IMR-90 (cell line): ENCODE results near the gene EDA. TPM values are rescaled to one million over a fixed set of nuclear protein-coding genes. Genes with fewer than 3 reads are reported as not detected.

Source experiments
- ATAC-seq: fragments of 200-7000 bp; cut with Tn5 transposase; 2 replicates; pipeline ENCODE4 v1.9.1; 2020; ENCODE audit warnings: low read depth, mild to moderate bottlenecking, moderate library complexity
- BruUV-seq: library from RNA; stranded (reverse); fragments of 400-500 nt; replicated peaks from 2 replicates; lab custom pipeline; 2021; lab: Mats Ljungman, UMichigan
- CTCF ChIA-PET: fragments of 300-600 bp; formaldehyde crosslinking; extraction: SDS; loops from one replicate; lab custom pipeline; 2021; ENCODE audit warnings: antibody characterized with exemption; lab: Yijun Ruan, JAX
- POLR2A ChIA-PET: fragments of 300-600 bp; sonication (Branson Sonifier 250); formaldehyde crosslinking; loops from one replicate; lab custom pipeline; 2022; ENCODE audit warnings: antibody characterized with exemption; ENCODE audit not compliant: unreplicated experiment; lab: Charles Lee
- DNase-seq: peaks from one replicate; pipeline ENCODE4 v3.0.0; 2013
- H2AFZ ChIP-seq: replicated peaks from 2 replicates; pipeline ENCODE3; 2013; ENCODE audit warnings: low read length, mild to moderate bottlenecking; ENCODE audit not compliant: poor library complexity
- H2AK5ac ChIP-seq: 2 replicates; pipeline ENCODE4 v1.6.1; 2013; ENCODE audit warnings: low read depth, low read length, inconsistent platforms
- H2AK9ac ChIP-seq: replicated peaks from 2 replicates; pipeline ENCODE3; 2013; ENCODE audit warnings: mild to moderate bottlenecking, low read depth, low read length, moderate library complexity; ENCODE audit not compliant: poor library complexity
- H2BK120ac ChIP-seq: 2 replicates; pipeline ENCODE4 v1.6.1; 2013; ENCODE audit warnings: low read depth, low read length, inconsistent platforms
- H2BK15ac ChIP-seq: 3 replicates; pipeline ENCODE4 v1.6.1; 2013; ENCODE audit warnings: low read depth, low read length, inconsistent platforms
- H2BK20ac ChIP-seq: 2 replicates; pipeline ENCODE4 v1.6.1; 2013; ENCODE audit warnings: low read depth, mild to moderate bottlenecking, inconsistent platforms, low read length, moderate library complexity
- H2BK5ac ChIP-seq: 2 replicates; pipeline ENCODE4 v1.6.1; 2013; ENCODE audit warnings: mild to moderate bottlenecking, low read depth, low read length, inconsistent platforms; ENCODE audit not compliant: poor library complexity, severe bottlenecking
- H3K14ac ChIP-seq: replicated peaks from 2 replicates; pipeline ENCODE4 v1.6.1; 2013; ENCODE audit warnings: low read depth, low read length, inconsistent platforms
- H3K18ac ChIP-seq: 2 replicates; pipeline ENCODE4 v1.6.1; 2013; ENCODE audit warnings: low read depth, low read length, control low read depth
- H3K23ac ChIP-seq: 2 replicates; pipeline ENCODE4 v1.6.1; 2013; ENCODE audit warnings: low read depth, low read length, inconsistent platforms
- H3K27ac ChIP-seq: 2 replicates; pipeline ENCODE4 v1.5.1; 2013; ENCODE audit warnings: mild to moderate bottlenecking, control low read depth, low read length; ENCODE audit not compliant: insufficient read depth
- H3K27me3 ChIP-seq: 2 replicates; pipeline ENCODE4 v1.6.1; 2013; ENCODE audit warnings: low read length; ENCODE audit not compliant: control insufficient read depth, insufficient read depth
- H3K36me3 ChIP-seq: 2 replicates; pipeline ENCODE4 v1.6.1; 2013; ENCODE audit warnings: low read length, mixed read lengths; ENCODE audit not compliant: control insufficient read depth, insufficient read depth
- H3K4ac ChIP-seq: 2 replicates; pipeline ENCODE4 v1.6.1; 2013; ENCODE audit warnings: low read depth, low read length, inconsistent platforms
- H3K4me1 ChIP-seq: 2 replicates; pipeline ENCODE4 v1.6.1; 2013; ENCODE audit warnings: low read length, mixed read lengths; ENCODE audit not compliant: control insufficient read depth, insufficient read depth
- H3K4me2 ChIP-seq: 2 replicates; pipeline ENCODE4 v1.6.1; 2013; ENCODE audit warnings: low read depth, mild to moderate bottlenecking, control low read depth, low read length, moderate library complexity
- H3K4me3 ChIP-seq: 2 replicates; pipeline ENCODE4 v1.5.1; 2013; ENCODE audit warnings: low read depth, mild to moderate bottlenecking, control low read depth, low read length, moderate library complexity; ENCODE audit not compliant: insufficient read depth
- H3K56ac ChIP-seq: 2 replicates; pipeline ENCODE4 v1.6.1; 2013; ENCODE audit warnings: low read length, inconsistent platforms; ENCODE audit not compliant: insufficient read depth; ENCODE audit errors: extremely low read depth
- H3K79me1 ChIP-seq, 2 experiments: 2 replicates each; pipeline ENCODE4 v1.6.1; 2013; ENCODE audit warnings: low read length in 2 of 2, inconsistent platforms in 1 of 2, low read depth in 1 of 2
- H3K9ac ChIP-seq: 2 replicates; pipeline ENCODE4 v1.6.1; 2013; ENCODE audit warnings: low read depth, low read length, control low read depth
- H3K9me1 ChIP-seq: 2 replicates; pipeline ENCODE4 v1.6.1; 2013; ENCODE audit warnings: low read length, inconsistent platforms; ENCODE audit not compliant: insufficient read depth
- H3K9me3 ChIP-seq: 2 replicates; pipeline ENCODE4 v1.6.1; 2013; ENCODE audit warnings: low read length; ENCODE audit not compliant: control insufficient read depth, insufficient read depth
- H4K20me1 ChIP-seq: 2 replicates; pipeline ENCODE4 v1.6.1; 2013; ENCODE audit warnings: low read length, inconsistent platforms; ENCODE audit not compliant: insufficient read depth
- H4K5ac ChIP-seq: 2 replicates; pipeline ENCODE4 v1.6.1; 2013; ENCODE audit warnings: mild to moderate bottlenecking, low read depth, low read length, control low read depth
- H4K8ac ChIP-seq, 2 experiments: 2 replicates each; pipeline ENCODE4 v1.6.1; 2013; ENCODE audit warnings: low read depth in 2 of 2, low read length in 2 of 2, control low read depth in 1 of 2, inconsistent platforms in 1 of 2
- H4K91ac ChIP-seq: 2 replicates; pipeline ENCODE4 v1.6.1; 2013; ENCODE audit warnings: low read depth, low read length, inconsistent platforms; ENCODE audit not compliant: insufficient read depth
- CEBPB ChIP-seq: IDR thresholded peaks from 2 replicates; pipeline ENCODE4 v1.6.1; 2012; ENCODE audit warnings: low read depth, low read length, improper control_type of control experiment
- CTCF ChIP-seq: conservative IDR thresholded peaks from 2 replicates; pipeline ENCODE4 v1.5.1; 2012; ENCODE audit warnings: mild to moderate bottlenecking, low read depth, low read length, improper control_type of control experiment
- ELK1 ChIP-seq: fragments of 150-350 bp; IDR thresholded peaks from 2 replicates; pipeline ENCODE4 v1.6.1; 2016; ENCODE audit warnings: low read depth, mild to moderate bottlenecking, low read length, moderate library complexity, borderline replicate concordance
- FOS ChIP-seq: fragments of 150-350 bp; IDR thresholded peaks from 2 replicates; pipeline ENCODE4 v1.6.1; 2016; ENCODE audit warnings: low read depth, low read length
- MXI1 ChIP-seq: IDR thresholded peaks from 2 replicates; pipeline ENCODE4 v1.6.1; 2012; ENCODE audit warnings: low read depth, mild to moderate bottlenecking, low read length, moderate library complexity, borderline replicate concordance
- NFE2L2 ChIP-seq: fragments of 150-350 bp; IDR thresholded peaks from 2 replicates; pipeline ENCODE4 v1.6.1; 2016; ENCODE audit warnings: low read depth, mild to moderate bottlenecking, low read length
- POLR2A ChIP-seq: IDR thresholded peaks from 2 replicates; pipeline ENCODE4 v1.6.1; 2012; ENCODE audit warnings: mild to moderate bottlenecking, low read depth, low read length
- RAD21 ChIP-seq: IDR thresholded peaks from 2 replicates; pipeline ENCODE4 v1.6.1; 2012; ENCODE audit warnings: low read length, improper control_type of control experiment
- RCOR1 ChIP-seq: IDR thresholded peaks from 2 replicates; pipeline ENCODE4 v1.6.1; 2012; ENCODE audit warnings: mild to moderate bottlenecking, low read length, improper control_type of control experiment; ENCODE audit not compliant: insufficient replicate concordance
- USF2 ChIP-seq: fragments of 150-350 bp; IDR thresholded peaks from 2 replicates; pipeline ENCODE4 v1.6.1; 2017; ENCODE audit warnings: mild to moderate bottlenecking, antibody characterized with exemption, low read length, low read depth
- WGBS, 2 experiments: methylation state at CpG; one replicate each; pipeline versions ENCODE4 v1.1.5 to v1.1.7; 2013; ENCODE audit warnings: missing lambda C conversion rate in 2 of 2; ENCODE audit not compliant: insufficient read length in 1 of 2; ENCODE audit errors: extremely low coverage in 2 of 2; 5-methylcytosine and 5-hydroxymethylcytosine counted together
- dilution Hi-C: fragments of 300-500 bp; cut with HindIII; formaldehyde crosslinking; loops from one replicate; pipeline ENCODE4 v1.14.3; 2018; ENCODE audit warnings: low sequenced_read_pairs; ENCODE audit not compliant: unreplicated experiment
- in situ Hi-C: fragments of 300-500 bp; cut with MboI; formaldehyde crosslinking; loops from 3 replicates; pipeline ENCODE4 v1.14.3; 2019; ENCODE audit warnings: low sequenced_read_pairs, inconsistent platforms, mixed read lengths
- intact Hi-C: fragments of 100-400 bp; cut with micrococcal nuclease; formaldehyde crosslinking; loops from 2 replicates; pipeline ENCODE4 v1.10.0; 2022
- polyA plus RNA-seq, 3 experiments: library from polyadenylated mRNA; depleted of rRNA; stranded (reverse); fragments of >200 nt; gene quantifications; 2 replicates each; pipeline ENCODE4 v1.2.3, GENCODE V29; 2012; ENCODE audit warnings: low replicate concordance in 1 of 3
- total RNA-seq: library from RNA; depleted of rRNA; stranded (reverse); fragments of >200 nt; gene quantifications from 2 replicates; pipeline ENCODE4 v1.2.3, GENCODE V29; 2012

The EDA gene
- total and polyA plus RNA-seq, 2 of the 4 experiments (the other 2 are of a cell fraction) = under 0.01 TPM; not detected in 1

- Histone ChIP-seq H4K5ac (no peak overlapping the region), H4K8ac (no peak overlapping the region)
- dilution Hi-C loops = no loop called here
These were observed 450.7 kb downstream of the EDA start for GRCh38 chrX:70066646-70067045.

More at GRCh38 chrX:70066646-70067045, 450.7 kb downstream of the EDA start:
- Histone ChIP-seq H2BK5ac (no peak overlapping the region), H3K9ac (no peak overlapping the region), H2AFZ (no peak overlapping the region), H3K79me1 (no peaks in the 10 kb centered on the region), H2AK9ac (no peak overlapping the region), H3K56ac (no peak overlapping the region), H3K14ac (no peak overlapping the region), H4K20me1 (no peaks in the 10 kb centered on the region), H3K18ac (no peak overlapping the region), H3K36me3 (no peaks in the 10 kb centered on the region), H3K9me1 (no peaks in the 10 kb centered on the region), H3K4me1 (no peaks in the 10 kb centered on the region), H3K4me2 (no peak overlapping the region), H3K4me3 (no peak overlapping the region), H2AK5ac (no peak overlapping the region), H3K4ac (no peak overlapping the region), H2BK120ac (no peak overlapping the region), H3K23ac (no peak overlapping the region), H2BK15ac (no peak overlapping the region), H4K91ac (no peak overlapping the region), H3K9me3 (peaks cover 9% of the 10 kb centered on the region; the same call in 1 of the 2 replicates), H3K27ac (no peak overlapping the region), H2BK20ac (no peak overlapping the region), H3K27me3 (peaks cover 14% of the 10 kb centered on the region)
- BruUV-seq = no TSS peak
- intact Hi-C loops (no loop called here), in situ Hi-C loops (no loop called here)
- no peak for DNase-seq
- CTCF ChIA-PET = no interaction called here
- no peak for ATAC-seq
- POLR2A ChIA-PET = no interaction called here
- 58% methylated on average over 6 of the region's 7 CpGs; no CpG with 5 or more reads in 1 of the 2 experiments for WGBS, 2 experiments
- TF ChIP-seq NFE2L2 (no peak), RCOR1 (no peak), FOS (no peak), CEBPB (no peak), RAD21 (no peak), POLR2A (no peak), MXI1 (no peak), CTCF (no peak), USF2 (no peak), ELK1 (no peak)
